ENCODE measurements around the gene ZNF747. TPM values are rescaled to one million over a fixed set of nuclear protein-coding genes. Genes with fewer than 3 reads are reported as not detected.
A peak's percentile ranks its signal among the peaks of the same experiment; 100 is the strongest.

The ZNF747 gene
- total RNA-seq, 4 donors from 2014 or later = 9.9 to 23.7 (median 19.6) TPM

DNA sequence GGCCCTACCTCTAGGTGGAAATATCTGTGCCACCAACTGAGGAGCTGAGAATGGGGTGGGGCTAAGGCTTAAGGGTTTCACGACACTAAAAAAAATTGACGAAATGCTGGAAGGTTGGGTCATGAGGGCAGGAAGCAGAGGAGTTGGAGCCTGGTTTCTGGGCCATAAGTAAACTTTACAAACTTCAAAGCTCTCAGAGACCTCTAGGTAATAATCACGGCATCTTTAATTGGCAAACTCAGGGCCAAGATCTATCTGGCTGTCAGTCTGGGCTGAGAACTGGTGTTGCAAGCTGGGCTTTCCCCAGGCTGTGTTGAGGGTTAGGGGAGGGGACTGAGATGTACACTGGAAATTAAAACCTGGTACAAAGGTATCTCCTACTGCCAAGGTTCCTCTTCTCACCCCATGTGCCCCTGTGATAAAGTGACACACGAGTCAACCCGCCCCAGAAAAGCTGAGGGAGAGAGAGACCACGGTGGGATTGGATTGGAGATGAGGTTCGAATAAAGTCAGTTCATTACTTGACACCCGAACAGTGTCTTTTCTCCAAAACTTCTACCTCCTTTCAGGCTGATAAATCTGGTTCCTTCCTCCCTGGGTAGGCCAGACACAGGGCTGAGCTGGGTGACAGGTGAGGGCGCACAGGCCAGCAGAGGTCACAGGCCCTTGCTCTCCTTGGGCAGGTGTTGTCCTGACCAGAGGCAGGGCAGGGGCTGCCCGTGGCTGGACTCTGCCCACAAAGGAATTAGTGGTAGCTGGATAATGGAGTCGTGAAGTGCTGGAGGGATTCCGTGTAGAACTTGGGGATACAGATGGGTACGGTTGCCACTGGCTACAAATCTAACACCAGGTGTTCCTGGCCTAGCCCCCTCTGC, 4.3 kb downstream of the ZNF747 start:
- no peak for TF ChIP-seq POLR2A (IDR thresholded peaks at IDR 0.05)
- TF ChIP-seq, protein P1, sequence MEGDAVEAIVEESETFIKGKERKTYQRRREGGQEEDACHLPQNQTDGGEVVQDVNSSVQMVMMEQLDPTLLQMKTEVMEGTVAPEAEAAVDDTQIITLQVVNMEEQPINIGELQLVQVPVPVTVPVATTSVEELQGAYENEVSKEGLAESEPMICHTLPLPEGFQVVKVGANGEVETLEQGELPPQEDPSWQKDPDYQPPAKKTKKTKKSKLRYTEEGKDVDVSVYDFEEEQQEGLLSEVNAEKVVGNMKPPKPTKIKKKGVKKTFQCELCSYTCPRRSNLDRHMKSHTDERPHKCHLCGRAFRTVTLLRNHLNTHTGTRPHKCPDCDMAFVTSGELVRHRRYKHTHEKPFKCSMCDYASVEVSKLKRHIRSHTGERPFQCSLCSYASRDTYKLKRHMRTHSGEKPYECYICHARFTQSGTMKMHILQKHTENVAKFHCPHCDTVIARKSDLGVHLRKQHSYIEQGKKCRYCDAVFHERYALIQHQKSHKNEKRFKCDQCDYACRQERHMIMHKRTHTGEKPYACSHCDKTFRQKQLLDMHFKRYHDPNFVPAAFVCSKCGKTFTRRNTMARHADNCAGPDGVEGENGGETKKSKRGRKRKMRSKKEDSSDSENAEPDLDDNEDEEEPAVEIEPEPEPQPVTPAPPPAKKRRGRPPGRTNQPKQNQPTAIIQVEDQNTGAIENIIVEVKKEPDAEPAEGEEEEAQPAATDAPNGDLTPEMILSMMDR (IDR thresholded peaks at IDR 0.05) = no peak
- H3K4me3 ChIP-seq (ENCODE audit: low read depth, poor library complexity, severe bottlenecking) = no peak overlapping the region
- intact Hi-C loops (cut with DNase I; ENCODE audit: low total_unique reads) = no loop called here
- DNase-seq (ENCODE audit: low spot score in 2 of 2) = no peak
- WGBS, 2 donors = 66 to 71% methylated on average over 13 of the region's 13 CpGs

DNA sequence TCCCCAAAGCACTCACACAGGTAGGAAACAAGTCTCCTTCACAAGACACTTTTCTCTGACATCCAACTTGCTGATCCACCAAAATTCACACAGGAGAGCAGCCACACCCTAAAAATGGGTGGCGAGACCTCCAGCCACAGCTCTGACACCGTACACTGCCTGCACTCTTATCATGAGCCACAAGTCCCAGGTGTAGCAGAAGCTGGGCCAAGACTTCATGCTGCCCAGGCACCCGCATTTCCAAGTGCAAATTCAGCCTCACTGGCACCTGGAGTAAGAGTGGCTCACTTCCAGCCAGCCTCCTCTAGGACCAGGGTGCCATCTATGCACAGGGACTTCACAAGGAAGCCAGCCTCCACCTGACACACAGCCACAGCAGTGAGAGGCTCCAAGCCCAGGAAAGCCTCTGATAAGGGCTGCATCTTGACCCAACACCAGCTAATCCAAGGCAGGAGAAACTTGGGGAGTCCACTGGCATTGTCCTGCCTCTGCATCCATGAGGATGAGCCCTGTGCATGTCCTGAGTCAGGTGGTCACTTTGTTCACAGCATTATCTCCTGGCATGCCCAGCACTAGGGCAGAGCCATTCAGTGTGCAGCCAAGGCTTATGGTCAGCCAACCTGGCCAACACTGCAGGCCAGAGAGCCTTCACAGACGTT, 5.7 kb downstream of the ZNF747 start:
- 60 to 70% methylated on average over 4 of the region's 4 CpGs for WGBS, 2 donors
- DNase-seq (ENCODE audit: low spot score in 2 of 2) = no peak
- no peak for TF ChIP-seq POLR2A (IDR thresholded peaks at IDR 0.05)
- TF ChIP-seq, protein P1 (IDR thresholded peaks at IDR 0.05) = no peak
- no peak overlapping the region for H3K4me3 ChIP-seq (ENCODE audit: low read depth, poor library complexity, severe bottlenecking)
- intact Hi-C loops (cut with DNase I; ENCODE audit: low total_unique reads) = no loop called here

DNA sequence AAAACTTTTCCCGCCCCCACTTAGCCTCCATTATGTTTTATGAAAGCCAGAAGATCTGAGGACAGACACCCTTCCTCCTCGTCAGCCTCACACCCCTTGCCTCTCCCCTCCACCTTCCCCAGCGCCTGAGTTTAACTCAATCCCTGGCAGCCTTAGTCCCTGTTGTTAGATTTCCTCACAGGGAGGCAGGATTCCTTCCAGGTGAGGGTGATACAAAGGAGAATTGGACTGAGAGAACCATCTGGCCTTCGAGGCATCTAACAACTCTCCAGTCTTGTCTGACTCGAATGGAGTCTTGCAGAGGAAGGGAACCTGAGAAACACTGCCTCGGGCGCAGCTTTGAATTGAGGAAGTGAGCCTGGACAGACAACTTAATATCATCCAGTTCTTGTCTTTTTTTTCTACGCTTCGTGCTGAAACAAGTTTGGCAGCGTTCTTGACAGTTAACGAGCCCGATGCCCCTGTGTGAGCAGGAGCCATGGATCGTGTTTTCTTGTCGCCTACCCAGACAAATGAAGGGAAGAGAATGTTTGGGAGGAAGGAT, 7.0 kb downstream of the ZNF747 start:
- intact Hi-C loops (cut with DNase I; ENCODE audit: low total_unique reads) = no loop called here
- TF ChIP-seq, protein P1 (IDR thresholded peaks at IDR 0.05) = no peak
- no peak overlapping the region for H3K4me3 ChIP-seq (ENCODE audit: low read depth, poor library complexity, severe bottlenecking)
- peak; percentile 71 to 90 for DNase-seq (ENCODE audit: low spot score in 2 of 2)
- 8 to 10% methylated on average over 14 of the region's 14 CpGs for WGBS, 2 donors

DNA sequence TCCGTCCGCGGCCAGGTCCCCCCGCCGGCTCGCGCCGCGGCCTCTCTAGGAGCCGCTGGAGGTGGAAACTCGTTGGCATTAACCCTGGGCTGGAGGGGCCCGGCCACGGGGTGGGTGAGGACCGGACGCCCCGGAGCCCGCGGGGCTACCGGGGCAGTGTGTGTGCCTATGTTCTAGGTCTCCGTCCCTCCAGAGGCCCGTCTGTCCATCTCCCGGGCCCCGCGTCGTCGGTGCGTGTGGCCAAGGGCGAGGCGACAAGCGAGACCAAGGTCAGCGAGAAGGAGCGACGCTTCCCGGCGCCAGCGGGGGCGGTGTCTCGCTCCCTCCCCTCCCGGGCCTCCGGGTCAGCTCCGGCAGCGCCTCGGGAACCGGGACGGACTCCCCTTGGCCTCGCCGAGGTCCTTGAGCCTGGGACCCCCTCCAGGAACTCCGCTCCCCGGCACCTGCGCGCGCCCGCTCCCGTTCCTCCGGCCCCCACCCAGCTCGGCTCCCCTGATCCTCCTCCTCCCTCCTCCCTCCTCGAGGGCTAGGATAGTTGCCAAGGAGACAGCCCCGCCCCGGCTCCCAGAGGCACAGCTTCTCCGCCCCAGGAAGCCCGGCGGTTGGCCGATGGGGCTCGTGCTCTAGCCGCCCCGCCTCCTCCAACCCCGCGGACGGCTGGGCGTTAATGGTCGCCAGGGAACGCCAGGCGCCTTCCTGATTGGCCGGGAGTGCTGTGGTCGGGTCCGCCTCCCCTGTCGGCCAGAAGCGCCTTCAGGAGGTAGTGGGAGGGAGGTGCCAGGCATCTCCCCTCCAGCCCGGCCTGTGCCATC, 7.6 kb downstream of the ZNF747 start:
- intact Hi-C loops (cut with DNase I; ENCODE audit: low total_unique reads) = no loop called here
- DNase-seq (ENCODE audit: low spot score in 2 of 2) = peak; percentile 98 to 99
- TF ChIP-seq, protein P1 (IDR thresholded peaks at IDR 0.05) = peak in 1 of 3 donors; percentile 9
- no peak for TF ChIP-seq POLR2A (IDR thresholded peaks at IDR 0.05)
- WGBS, 2 donors = 0 to 1% methylated on average over 25 to 55 of the region's 79 CpGs
- peak overlapping the region; percentile 37 for H3K4me3 ChIP-seq (ENCODE audit: low read depth, poor library complexity, severe bottlenecking)

DNA sequence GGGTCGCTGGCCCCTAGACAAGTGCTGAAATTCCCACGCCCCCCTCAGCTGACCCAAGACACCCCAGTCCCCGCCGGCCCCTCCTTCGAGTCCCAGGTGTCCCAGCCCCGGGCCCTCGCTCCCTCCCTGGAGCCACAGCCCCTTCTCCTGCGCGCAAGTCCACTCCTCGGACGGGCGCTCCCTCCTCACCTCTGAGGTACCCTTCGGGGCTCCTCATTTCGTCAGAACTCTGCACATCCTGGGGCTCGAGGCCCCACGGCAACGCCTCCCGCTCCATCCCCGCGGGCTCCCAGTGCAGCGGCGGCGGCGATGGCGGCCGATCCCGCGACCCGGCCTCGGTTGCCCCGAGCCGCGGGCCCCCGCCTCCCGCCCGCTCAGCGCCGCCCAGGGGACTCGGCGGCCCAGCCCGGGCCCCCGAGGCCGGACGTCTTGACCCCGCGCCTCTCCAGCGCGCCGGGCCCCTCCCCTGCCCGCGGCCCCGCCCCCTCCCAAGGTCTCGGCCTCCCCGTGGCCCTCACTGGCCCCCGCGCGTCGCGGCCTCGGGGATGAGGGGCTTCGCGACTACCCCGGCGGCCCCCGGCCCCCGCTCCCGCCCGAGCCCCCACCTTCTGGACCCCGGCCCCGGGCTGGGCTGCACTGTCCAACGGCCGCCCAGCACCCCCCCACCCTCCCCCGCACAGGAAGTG, 8.4 kb downstream of the ZNF747 start, which contains the start of gene ZNF768:
Gene ZNF768 (minus strand): TSS at position 430 of the 686 bp plus-strand sequence. CDS start 153 bp downstream, at position 277.
- no peak for TF ChIP-seq POLR2A (IDR thresholded peaks at IDR 0.05)
- TF ChIP-seq, protein P1 (IDR thresholded peaks at IDR 0.05) = no peak
- DNase-seq (ENCODE audit: low spot score in 2 of 2) = peak in 1 of 2 donors; percentile 90
- intact Hi-C loops (cut with DNase I; ENCODE audit: low total_unique reads) = no loop called here
- WGBS, 2 donors = 1 to 2% methylated on average over 37 to 47 of the region's 73 CpGs
- peak within 1 kb of the TSS; percentile 44 for H3K4me3 ChIP-seq (ENCODE audit: low read depth, poor library complexity, severe bottlenecking)

Measured in lower leg skin (tissue), 4 donors.